LHCN-M2 (cell line): ENCODE measurements around the gene TMEM140. TPM values are rescaled to one million over a fixed set of nuclear protein-coding genes. Genes with fewer than 3 reads are reported as not detected.
"Not testable (repeated sequence)": the region's sequence is repeated elsewhere in the genome, so short reads cannot be mapped to it uniquely, and the experiment has no call there.

Experiments
- DNase-seq: peaks from one replicate; pipeline ENCODE4 v3.0.0-alpha.2; 2012; ENCODE audit warnings: low read depth
- total RNA-seq: library from RNA; depleted of rRNA; stranded (reverse); fragments of >200 nt; gene quantifications from 2 replicates; pipeline ENCODE4 v1.2.3, GENCODE V29; 2014

The TMEM140 gene
- total RNA-seq, 1 experiment from 2014 or later: 5.0 TPM

GRCh38 chr7:135173916-135174315, 26.0 kb downstream of the TMEM140 start:
- DNase-seq: not testable (repeated sequence)

DNA sequence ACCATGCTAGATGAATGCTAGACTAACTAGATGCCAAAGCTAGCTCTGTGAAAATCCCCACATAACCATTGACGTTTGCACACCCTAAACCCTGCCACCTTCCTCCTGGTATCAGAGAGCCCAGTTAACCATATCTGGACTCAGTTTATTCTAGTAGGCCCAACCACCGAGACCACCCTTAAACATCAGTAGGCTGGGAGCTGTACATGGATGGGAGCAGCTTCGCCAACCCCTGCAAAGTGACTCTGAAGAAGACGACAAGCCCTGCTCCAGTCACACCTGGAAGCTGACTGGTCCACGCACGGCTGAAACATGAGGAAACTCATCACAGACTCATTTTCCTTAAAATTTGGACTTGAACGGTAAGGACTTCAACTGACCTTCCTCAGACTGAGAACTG, 27.1 kb downstream of the TMEM140 start:
- no peak for DNase-seq

DNA sequence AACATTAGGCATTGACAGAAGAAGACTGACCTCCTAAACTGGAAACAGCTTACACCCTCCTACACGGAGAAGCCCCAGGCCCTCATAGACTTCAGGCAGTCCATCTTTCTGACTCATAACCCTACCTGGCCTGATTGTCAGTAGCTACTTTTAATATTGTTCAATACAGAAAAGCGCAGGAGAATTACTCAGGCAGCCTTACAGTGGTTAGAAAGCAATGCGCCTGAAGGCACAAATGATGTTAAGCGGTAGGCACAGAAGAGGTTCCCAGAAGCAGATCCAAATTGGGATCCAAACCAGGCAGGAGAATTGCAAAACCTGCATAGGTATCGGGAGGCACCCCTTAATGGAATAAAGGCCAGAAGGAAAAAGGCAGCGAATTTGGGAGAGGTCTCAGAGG, 28.1 kb downstream of the TMEM140 start:
- DNase-seq: no peak

DNA sequence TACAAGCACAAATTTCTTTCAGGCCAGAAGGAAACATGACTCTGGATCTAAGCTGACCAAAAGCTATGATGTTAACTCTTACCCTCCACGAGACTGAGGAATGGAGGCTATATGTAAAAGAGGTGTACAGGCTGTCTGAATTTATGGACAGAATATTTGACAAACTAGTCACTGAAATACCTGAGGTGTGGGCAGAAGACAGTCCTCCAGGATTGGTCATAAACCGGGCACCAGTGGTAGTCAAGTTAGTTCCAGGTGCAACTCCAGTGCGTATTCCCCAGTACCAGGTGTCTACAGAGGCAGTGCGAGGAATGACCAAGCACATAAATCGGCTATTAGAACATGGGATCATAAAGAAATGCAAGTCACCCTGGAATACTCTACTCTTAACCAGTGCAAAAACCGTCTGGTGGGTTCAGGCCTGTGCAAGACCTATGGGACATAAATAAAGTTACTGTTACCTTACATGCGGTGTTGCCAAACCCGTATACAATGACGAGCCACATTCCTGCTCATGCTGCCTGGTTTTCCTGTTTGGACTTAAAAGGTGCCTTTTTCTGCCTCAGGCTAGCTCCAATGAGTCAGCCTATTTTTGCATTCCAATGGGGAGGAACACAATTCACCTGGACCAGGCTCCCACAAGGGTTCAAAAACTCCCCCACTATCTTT, 29.3 kb downstream of the TMEM140 start:
- no peak for DNase-seq

DNA sequence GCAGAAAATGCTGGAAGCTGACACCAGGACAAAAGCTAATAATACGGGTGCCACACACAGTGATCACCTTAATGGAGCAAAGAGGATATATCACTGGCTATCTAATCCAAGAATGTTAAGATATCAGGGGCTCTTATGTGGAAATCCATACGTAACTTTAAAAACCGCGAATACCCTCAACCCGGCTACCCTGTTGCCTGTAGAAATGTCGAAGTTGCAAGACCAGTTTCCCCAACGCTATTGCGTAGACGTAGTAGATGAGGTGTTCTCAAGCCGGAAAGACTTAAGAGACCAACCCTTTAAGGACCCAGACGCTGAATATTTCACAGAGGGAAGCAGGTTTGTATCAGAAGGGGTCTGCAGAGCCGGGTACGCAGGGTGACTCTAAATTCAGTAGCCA, 30.5 kb downstream of the TMEM140 start:
- no peak for DNase-seq

GRCh38 chr7:135179321-135179925, 31.6 kb downstream of the TMEM140 start:
- DNase-seq: no peak

DNA sequence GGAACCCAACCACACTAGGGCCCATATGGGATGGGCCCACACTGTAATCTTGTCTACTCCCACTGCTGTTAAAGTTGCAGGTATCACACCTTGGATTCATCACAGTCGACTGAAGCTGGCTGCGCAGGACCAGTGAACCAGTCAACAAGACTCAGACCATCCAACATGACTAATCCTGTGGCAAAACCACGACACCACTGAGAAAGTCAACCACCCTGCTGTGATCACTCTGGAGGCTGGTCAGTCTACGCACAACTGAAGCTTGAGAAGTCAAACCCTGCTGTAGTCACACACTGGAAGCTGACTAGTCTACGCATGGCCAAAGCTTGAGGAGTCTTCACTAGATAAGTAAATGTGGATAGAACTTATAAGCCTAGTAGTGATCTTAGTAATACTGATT, 32.2 kb downstream of the TMEM140 start:
- DNase-seq: no peak

DNA sequence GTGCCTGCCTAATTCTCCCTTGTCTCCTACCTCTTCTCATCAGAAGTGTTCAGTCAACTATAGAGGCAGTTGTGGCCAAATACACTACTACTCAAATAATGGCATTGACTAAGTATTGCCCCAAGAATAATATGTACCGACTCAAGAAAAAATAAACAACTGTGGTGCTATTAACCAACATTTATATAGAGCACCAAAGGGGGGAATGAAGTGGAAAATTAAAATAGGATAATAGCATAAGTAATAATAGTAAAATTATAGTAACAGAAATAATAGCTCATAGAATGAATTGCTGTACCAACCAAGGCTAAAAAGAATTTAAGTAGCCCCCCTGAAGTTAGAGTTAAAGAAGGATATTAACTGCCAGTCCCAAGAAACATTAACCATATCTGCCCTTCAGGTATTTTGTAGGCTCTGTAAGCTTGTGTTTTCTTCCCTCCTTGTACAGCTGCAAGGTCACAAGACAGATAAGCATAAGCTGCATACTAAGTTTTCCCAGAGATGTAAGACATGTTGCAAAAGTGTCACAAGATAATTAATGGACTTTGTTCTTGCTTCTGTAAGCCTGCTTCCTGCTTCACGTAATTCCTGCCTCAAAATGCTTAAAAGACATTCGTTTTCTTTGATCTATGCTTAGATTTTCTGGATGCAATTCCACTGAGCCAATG, 33.5 kb downstream of the TMEM140 start:
- no peak for DNase-seq

- no peak for DNase-seq
Measured at GRCh38 chr7:135181929-135182678, 34.2 kb downstream of the TMEM140 start.

GRCh38 chr7:135183478-135183877, 35.6 kb downstream of the TMEM140 start:
- DNase-seq: no peak

DNA sequence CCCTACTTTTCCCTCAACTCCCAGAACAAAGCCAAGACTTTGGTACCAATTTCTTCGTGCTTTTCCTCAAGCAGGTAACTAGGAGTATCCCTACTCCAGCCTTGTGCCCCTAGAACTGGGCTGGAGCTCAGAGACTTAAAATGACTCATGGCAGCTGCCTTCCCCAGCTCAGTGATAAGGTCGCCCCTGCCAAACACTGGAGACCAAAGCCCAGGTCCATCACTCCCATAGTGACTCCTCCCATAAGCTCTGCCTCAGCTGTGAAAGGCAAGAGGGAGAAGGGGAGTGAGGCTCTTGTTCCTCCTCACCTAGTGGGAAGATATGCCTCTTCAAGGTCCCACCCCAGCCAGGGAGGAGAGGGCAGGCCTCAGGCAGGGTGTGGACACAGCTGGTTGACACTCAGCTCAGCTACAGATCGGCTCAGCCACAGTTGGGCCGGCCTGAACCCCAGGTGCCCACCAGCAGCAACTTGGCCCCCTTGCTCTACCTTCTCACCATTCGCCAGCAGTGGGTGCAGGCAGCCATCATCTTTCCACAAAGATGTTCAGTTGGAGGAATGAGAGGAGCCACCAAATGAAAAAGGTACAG, 36.5 kb downstream of the TMEM140 start:
- DNase-seq: no peak

DNA sequence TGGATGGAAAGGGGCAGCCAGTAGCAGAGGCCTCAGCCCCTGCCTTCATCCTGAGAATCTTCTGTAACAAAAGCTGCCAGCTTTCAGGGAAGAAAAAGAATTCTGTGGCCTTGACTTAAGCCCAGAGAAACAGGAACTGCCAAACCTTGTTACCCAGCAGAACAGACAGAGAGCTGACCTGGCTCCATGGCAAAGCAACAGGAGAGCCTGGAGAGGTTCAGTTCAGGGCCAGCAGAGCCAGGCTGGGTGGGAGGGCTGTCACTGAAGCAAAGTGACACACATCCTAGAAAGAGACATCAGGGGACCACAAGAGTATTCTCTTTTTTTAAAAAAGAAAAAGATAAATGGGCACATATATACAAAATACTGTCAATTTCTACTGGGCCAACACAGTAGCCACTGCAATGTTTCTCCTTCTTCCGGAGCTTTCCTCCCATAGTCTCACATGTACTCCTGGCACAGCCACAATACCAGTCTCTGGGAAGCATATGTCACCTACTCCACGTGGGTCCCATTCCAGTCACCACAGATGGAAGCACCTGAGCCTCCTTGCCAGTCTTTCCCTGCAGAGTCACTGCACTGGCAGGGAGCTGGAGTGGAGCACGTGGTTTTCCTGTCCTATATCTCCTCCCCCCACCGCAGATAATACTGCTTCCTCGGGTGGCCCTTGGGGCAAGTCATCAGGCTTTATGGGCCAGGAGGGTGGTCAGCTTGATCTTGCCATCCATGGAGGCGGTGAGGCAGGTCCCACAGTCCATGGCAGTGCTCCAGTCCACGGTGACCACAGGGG, 37.8 kb downstream of the TMEM140 start:
- no peak for DNase-seq

DNA sequence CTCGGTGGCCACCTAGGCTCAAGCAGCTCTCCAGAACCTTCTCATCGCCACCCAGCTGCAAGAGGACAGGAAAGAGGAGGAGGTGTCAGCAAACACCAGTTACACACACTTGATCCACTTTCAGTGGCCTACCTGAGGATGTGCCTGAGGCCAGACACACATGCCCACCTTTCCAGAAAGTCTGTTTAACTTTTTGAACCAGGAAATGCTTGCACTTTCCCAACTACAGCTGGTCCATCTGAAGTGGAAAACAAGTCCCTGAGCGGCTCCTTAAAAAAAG, 38.3 kb downstream of the TMEM140 start:
- no peak for DNase-seq

DNA sequence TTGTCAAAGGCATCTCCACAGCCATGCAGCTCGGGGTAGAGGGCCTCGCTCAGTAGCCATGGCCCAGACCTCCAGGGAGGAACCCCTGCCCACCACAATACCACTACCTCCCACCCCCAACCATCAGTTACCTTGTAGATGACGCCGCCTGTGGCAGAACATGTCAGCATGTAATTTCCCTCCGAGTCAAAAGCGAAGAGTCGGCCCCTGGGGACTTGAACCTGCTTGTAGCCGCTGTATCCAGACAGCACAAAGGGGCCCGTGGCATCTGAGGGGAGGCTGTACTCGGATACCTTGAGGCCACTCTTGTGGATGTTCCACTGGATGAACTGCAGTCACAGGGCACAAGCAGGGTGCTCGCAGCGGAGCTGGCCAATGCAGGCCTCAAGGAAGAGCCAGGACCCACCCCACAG, 39.0 kb downstream of the TMEM140 start:
- no peak for DNase-seq

DNA sequence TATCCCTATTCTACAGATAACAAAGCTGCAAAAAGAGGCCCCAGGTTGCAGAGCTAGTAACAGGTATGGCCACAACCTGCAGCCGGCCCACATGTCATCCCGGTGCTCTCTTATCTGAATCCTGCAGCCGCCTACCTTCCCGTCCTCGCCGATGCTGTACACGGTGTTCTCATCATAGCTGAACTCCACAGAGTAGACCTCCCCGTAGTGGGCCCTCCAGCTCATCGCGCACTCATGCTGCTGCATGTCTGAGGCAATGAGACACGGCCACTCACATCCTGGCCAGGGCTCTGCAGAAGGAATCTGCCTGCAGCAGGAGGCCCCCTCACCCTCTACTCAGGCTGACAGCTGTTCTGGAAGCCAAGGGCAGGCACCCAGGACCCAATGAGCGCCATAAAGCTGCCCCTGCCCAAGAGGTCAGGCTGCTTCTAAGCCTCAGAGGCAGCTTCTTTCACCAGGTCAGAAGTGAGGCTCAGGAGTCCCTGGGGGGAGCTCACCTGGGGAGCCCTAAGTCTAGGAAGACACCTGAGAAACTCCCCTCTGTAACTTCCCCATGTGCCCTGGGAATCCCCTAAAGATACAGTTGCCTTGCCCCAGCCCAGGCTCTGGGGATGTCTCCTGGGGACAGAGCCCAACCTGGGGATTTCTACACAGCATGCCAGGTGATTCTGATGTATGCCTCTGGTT, 40.6 kb downstream of the TMEM140 start:
- no peak for DNase-seq

DNA sequence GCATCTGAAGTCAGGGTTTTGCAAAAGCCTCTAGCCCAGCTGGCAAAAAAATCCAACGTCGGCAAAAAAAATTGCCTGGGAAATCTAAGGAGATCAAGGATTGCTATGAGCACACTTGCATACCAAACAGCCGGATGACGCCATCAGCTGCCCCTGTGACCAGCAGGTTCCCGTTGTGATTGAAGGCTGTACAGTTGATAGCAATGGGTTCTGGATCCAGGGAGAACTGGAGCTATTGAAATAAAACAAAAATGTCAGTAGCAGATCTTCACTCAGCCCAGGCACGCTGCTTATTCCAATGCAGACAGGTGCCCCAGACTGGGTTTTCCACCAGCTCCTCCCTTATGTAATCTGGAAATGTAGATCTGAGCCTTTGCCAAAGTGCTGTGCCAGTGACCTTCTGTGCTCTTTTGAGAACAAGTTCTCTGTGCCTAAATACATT, 41.4 kb downstream of the TMEM140 start:
- no peak for DNase-seq

GRCh38 chr7:135189961-135190360, 42.1 kb downstream of the TMEM140 start:
- DNase-seq: no peak

DNA sequence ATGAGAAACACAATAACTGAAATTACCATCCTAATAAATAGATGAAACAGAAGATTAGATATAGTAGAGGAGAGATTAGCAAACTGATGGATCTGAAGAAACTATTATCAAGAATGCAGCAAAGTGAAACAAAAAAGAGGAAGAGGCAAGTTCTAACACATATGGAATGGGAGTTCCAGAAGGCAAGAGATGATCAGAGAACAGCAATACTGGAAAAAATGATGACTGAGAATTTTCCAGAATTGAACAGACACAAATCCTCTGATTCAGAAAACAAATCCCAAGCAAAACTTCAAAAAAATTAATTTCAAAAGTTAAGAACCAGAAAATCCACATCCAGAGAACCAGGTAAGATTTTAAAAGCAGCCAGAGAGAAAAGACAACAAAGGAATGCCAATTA, 42.8 kb downstream of the TMEM140 start:
- no peak for DNase-seq

GRCh38 chr7:135192914-135193536, 45.2 kb downstream of the TMEM140 start:
- no peak for DNase-seq

DNA sequence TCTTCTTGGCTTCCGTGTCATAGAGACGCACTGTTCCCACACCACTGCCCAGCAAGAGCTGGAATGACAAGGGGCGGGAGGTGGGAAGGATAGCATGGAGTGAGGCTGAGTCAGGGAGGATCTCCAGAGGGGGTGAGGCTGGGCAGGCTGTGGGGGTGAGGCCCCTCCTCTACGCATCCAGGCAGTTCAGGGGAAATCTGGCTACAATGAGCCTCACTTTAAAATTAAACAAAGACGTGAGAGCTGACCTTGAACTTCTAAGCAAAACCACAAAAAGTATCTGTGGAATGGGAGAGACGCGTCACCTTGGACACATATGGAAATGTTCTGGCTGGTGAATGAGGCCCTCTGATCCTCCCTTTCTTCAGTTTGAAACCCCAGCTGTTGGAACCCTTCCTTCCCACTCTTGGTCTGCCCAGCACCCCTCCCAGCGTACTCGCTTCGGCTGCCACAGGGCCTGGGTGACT, 45.8 kb downstream of the TMEM140 start:
- peak; percentile 76 for DNase-seq
